UCSD-AML1 (cell line): Measurements from ENCODE around the gene HOXD11.

Source experiments
- DNase-seq: peaks from one replicate; lab custom pipeline; 2025; ENCODE audit not compliant: unreplicated experiment; lab: John Stamatoyannopoulos, UW

Gene HOXD11

GRCh38 chr2:176147210-176147799 lies 40.2 kb downstream of the HOXD11 start:
- DNase-seq, result no peak

GRCh38 chr2:176147800-176148496 lies 40.9 kb downstream of the HOXD11 start:
- no peak for DNase-seq

GRCh38 chr2:176148751-176149421 lies 41.8 kb downstream of the HOXD11 start:
- no peak for DNase-seq

- no peak for DNase-seq
Measured at GRCh38 chr2:176149481-176149938, 42.4 kb downstream of the HOXD11 start.

GRCh38 chr2:176149939-176150583 lies 43.0 kb downstream of the HOXD11 start:
- DNase-seq, result no peak

GRCh38 chr2:176150584-176151441 lies 43.7 kb downstream of the HOXD11 start:
- DNase-seq, result no peak

- no peak for DNase-seq
Measured at GRCh38 chr2:176151442-176152287, 44.6 kb downstream of the HOXD11 start, which contains the start of gene HOXD4. HOXD4 (plus strand) TSS chr2:176151550; CDS start chr2:176151634, 84 bp downstream.

- DNase-seq, result no peak
Measured at GRCh38 chr2:176152350-176153181, 45.5 kb downstream of the HOXD11 start.

- no peak for DNase-seq
Measured at GRCh38 chr2:176154576-176155252, 47.6 kb downstream of the HOXD11 start.

- no peak for DNase-seq
Measured at GRCh38 chr2:176155356-176156044, 48.4 kb downstream of the HOXD11 start.

GRCh38 chr2:176156301-176156806 lies 49.3 kb downstream of the HOXD11 start:
- no peak for DNase-seq

- DNase-seq, result no peak
Measured at GRCh38 chr2:176156807-176157498, 49.9 kb downstream of the HOXD11 start, which contains the start of gene HOXD3. HOXD3 (plus strand) TSS chr2:176157307; CDS start chr2:176169115, 11,808 bp downstream.

- DNase-seq, result no peak
Measured at GRCh38 chr2:176157499-176158185, 50.6 kb downstream of the HOXD11 start.

- no peak for DNase-seq
Measured at GRCh38 chr2:176158186-176158591, 51.1 kb downstream of the HOXD11 start.

- no peak for DNase-seq
Measured at GRCh38 chr2:176158855-176159662, 52.0 kb downstream of the HOXD11 start.
